ENCODE results near the gene COL27A1.

DNA sequence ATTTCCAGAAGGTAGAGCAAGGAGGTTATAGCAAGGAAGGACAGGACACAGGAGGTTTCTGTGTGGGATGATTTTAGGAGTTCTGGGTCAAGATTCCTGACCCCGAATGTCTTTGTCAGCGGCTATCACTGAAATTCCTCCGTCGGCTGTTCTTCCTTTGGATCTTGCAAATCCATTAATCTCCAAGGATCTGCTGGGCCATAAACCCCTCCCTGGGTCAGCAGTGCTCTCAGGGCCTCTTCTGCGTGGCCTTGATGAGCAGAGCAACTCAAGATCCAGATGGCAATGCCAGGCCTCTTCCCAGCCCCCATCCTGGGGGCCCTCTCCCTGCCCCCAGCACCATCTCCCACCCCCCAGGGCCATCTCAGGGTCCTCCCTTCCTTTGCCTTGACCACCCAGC lies 16.3 kb upstream of the COL27A1 start:
- TF ChIP-seq EP300 (IDR thresholded peaks at IDR 0.05) (no peak), POLR2A (IDR thresholded peaks at IDR 0.05) (no peak)
- TF ChIP-seq, protein P1, sequence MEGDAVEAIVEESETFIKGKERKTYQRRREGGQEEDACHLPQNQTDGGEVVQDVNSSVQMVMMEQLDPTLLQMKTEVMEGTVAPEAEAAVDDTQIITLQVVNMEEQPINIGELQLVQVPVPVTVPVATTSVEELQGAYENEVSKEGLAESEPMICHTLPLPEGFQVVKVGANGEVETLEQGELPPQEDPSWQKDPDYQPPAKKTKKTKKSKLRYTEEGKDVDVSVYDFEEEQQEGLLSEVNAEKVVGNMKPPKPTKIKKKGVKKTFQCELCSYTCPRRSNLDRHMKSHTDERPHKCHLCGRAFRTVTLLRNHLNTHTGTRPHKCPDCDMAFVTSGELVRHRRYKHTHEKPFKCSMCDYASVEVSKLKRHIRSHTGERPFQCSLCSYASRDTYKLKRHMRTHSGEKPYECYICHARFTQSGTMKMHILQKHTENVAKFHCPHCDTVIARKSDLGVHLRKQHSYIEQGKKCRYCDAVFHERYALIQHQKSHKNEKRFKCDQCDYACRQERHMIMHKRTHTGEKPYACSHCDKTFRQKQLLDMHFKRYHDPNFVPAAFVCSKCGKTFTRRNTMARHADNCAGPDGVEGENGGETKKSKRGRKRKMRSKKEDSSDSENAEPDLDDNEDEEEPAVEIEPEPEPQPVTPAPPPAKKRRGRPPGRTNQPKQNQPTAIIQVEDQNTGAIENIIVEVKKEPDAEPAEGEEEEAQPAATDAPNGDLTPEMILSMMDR (IDR thresholded peaks at IDR 0.05) = no peak
